ENCODE data around the gene IL17B. TPM values are rescaled to one million over a fixed set of nuclear protein-coding genes. Genes with fewer than 3 reads are reported as not detected.

IL17B gene
- total and polyA plus RNA-seq, 9 of the 15 experiments (the other 6 are each of a cell fraction or from before 2014, with no cell fraction given), result 0.28 to 2.6 (median 0.53) TPM; not detected in 2

- TF ChIP-seq DDX20 (tag; IDR thresholded peaks at IDR 0.05; ENCODE audit: low read depth) (no peak), KDM1A (IDR thresholded peaks at IDR 0.05) (peak; percentile 63 to 77)
Measured at GRCh38 chr5:149357370-149358293, 21.5 kb downstream of the IL17B start, which contains the start of gene PCYOX1L (continued).

- H3K4me1 ChIP-seq (replicated peaks in 1 of 2; ENCODE audit: control insufficient read depth in 2 of 2, insufficient read depth in 2 of 2, low read length in 2 of 2), result peaks cover 9 to 13% of the 10 kb centered on the region in 2 experiments; a peak in 4 of 5 replicates
- no peak for DNase-seq (ENCODE audit: extremely low read depth in 1 of 4, low spot score in 3 of 4)
- no peak for FAIRE-seq
- no peak overlapping the region for H3K27ac ChIP-seq (ENCODE audit: extremely low read depth, low read depth, low read length)
- ChIA-PET CTCF (ENCODE audit: low intra/inter-chr PET ratio) (no interaction called here), POLR2A (interaction anchor here (0.6 to 8.3 kb wide), 11 partner anchors 10 to 286 kb away, joined by 3 to 87 read pairs (median 4); partner anchors contain the start of gene GRPEL2)
- H2AFZ ChIP-seq (ENCODE audit: low read depth, low read length), result no peak overlapping the region
- peaks cover 23% of the 10 kb centered on the region for H3K79me2 ChIP-seq (ENCODE audit: control insufficient read depth, insufficient read depth, low read length)
- intact Hi-C loops (cut with micrococcal nuclease), result no loop called here
- BruUV-seq (replicated peaks), result no TSS peak
- no peaks in the 10 kb centered on the region for H3K9me3 ChIP-seq (replicated peaks; ENCODE audit: control insufficient read depth, insufficient read depth, low read depth, low read length)
- no peaks in the 10 kb centered on the region for H3K27me3 ChIP-seq (ENCODE audit: control insufficient read depth in 2 of 2, insufficient read depth in 2 of 2, low read length in 2 of 2)
- in situ Hi-C loops (cut with MboI), result no loop called here
- H3K9ac ChIP-seq (ENCODE audit: insufficient read depth in 1 of 2, low read depth in 2 of 2, low read length in 2 of 2), result no peak overlapping the region
- H3K9me1 ChIP-seq (ENCODE audit: control insufficient read depth, insufficient read depth, low read length), result no peaks in the 10 kb centered on the region
- no peak overlapping the region for H3K4me2 ChIP-seq (ENCODE audit: insufficient read depth, low read length)
- H4K20me1 ChIP-seq (replicated peaks; ENCODE audit: control insufficient read depth, insufficient read depth, low read length), result no peaks in the 10 kb centered on the region
- no peak overlapping the region for H3K4me3 ChIP-seq
- no peak for ATAC-seq
- H3K36me3 ChIP-seq (ENCODE audit: control insufficient read depth, insufficient read depth, low read length), result peaks cover 45% of the 10 kb centered on the region
- 83% methylated on average over 8 of the region's 8 CpGs for WGBS (ENCODE audit: insufficient coverage, low coverage, missing lambda C conversion rate)
- TF ChIP-seq MBD2 (IDR thresholded peaks at IDR 0.05; ENCODE audit: borderline replicate concordance, low read depth), result no peak
- TF ChIP-seq ZNF146 (CRISPR knock-in tag; IDR thresholded peaks at IDR 0.05; ENCODE audit: unreplicated experiment), result no peak
- no peak for TF ChIP-seq ZNF639 (CRISPR knock-in tag; conservative IDR thresholded peaks at IDR 0.05 in 1 of 2, IDR thresholded peaks at IDR 0.05 in 1 of 2)
- TF ChIP-seq SNIP1 (IDR thresholded peaks at IDR 0.05; ENCODE audit: low read depth), result no peak
- no peak for TF ChIP-seq GTF2E2 (tag; IDR thresholded peaks at IDR 0.05)
Measured at GRCh38 chr5:149356391-149356790, 22.7 kb downstream of the IL17B start.

Data from K562 (cell line).